Neural cell (in vitro differentiated cells): ENCODE data around the gene SPDYE16.
"Not testable (repeated sequence)": the region's sequence is repeated elsewhere in the genome, so short reads cannot be mapped to it uniquely, and the experiment has no call there.

Source experiments
- EP300 ChIP-seq: fragments of 450-650 bp; conservative IDR thresholded peaks from 2 replicates; pipeline ENCODE4 v1.6.1; 2014; ENCODE audit warnings: antibody characterized with exemption, mild to moderate bottlenecking, moderate library complexity; ENCODE audit not compliant: poor library complexity, severe bottlenecking
- EZH2 ChIP-seq: fragments of 200-600, 300-800 bp; shearing (Covaris generic), sonication (generic); IDR thresholded peaks from 2 replicates; pipeline ENCODE4 v1.6.1; 2014; ENCODE audit warnings: antibody characterized with exemption, low read length, borderline replicate concordance, mild to moderate bottlenecking; ENCODE audit not compliant: insufficient read depth, poor library complexity, severe bottlenecking
- MXI1 ChIP-seq: fragments of 450-650 bp; conservative IDR thresholded peaks from 2 replicates; pipeline ENCODE4 v1.6.1; 2014; ENCODE audit warnings: antibody characterized with exemption, mild to moderate bottlenecking; ENCODE audit not compliant: poor library complexity, severe bottlenecking
- POLR2AphosphoS5 ChIP-seq: IDR thresholded peaks from 2 replicates; pipeline ENCODE4 v1.6.1; 2012
- RAD21 ChIP-seq: fragments of 450-650 bp; conservative IDR thresholded peaks from 2 replicates; pipeline ENCODE4 v1.6.1; 2014; ENCODE audit warnings: antibody characterized with exemption, mild to moderate bottlenecking, moderate library complexity
- TAF1 ChIP-seq: IDR thresholded peaks from 2 replicates; pipeline ENCODE4 v1.6.1; 2012; ENCODE audit warnings: low read depth
- TF ChIP-seq, protein P1 (sequence below): fragments of 450-650 bp; IDR thresholded peaks from 2 replicates; pipeline ENCODE4 v1.5.1; 2014; ENCODE audit warnings: antibody characterized with exemption, mild to moderate bottlenecking, moderate library complexity; ENCODE audit not compliant: poor library complexity, severe bottlenecking
- TF ChIP-seq, protein P2 (sequence below): IDR thresholded peaks from 2 replicates; pipeline ENCODE4 v1.6.1; 2012; ENCODE audit warnings: borderline replicate concordance

DNA sequence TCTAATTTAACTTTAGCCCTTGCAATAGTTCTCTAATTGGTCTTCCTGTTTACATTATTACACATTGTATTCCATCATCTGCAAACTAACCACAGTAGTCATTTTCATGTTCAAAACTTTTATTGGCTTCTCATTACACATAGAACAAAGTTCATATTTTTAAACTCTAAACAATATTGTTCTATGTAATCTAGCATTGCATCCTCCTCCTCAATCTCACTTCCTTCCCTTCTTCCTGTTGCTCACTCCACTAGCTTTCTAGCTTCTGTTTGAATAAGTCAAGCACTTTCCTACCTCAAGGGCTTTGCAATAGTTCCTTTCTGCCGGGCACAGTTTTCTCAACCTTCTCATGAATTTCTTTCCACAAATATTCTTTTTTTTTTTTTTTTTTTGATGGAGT, 45.5 kb upstream of the SPDYE16 start:
- TF ChIP-seq POLR2AphosphoS5, RAD21, MXI1, EZH2, TAF1, EP300: not testable (repeated sequence)
- TF ChIP-seq, protein P1, sequence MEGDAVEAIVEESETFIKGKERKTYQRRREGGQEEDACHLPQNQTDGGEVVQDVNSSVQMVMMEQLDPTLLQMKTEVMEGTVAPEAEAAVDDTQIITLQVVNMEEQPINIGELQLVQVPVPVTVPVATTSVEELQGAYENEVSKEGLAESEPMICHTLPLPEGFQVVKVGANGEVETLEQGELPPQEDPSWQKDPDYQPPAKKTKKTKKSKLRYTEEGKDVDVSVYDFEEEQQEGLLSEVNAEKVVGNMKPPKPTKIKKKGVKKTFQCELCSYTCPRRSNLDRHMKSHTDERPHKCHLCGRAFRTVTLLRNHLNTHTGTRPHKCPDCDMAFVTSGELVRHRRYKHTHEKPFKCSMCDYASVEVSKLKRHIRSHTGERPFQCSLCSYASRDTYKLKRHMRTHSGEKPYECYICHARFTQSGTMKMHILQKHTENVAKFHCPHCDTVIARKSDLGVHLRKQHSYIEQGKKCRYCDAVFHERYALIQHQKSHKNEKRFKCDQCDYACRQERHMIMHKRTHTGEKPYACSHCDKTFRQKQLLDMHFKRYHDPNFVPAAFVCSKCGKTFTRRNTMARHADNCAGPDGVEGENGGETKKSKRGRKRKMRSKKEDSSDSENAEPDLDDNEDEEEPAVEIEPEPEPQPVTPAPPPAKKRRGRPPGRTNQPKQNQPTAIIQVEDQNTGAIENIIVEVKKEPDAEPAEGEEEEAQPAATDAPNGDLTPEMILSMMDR, result not testable (repeated sequence)
- TF ChIP-seq, protein P2, sequence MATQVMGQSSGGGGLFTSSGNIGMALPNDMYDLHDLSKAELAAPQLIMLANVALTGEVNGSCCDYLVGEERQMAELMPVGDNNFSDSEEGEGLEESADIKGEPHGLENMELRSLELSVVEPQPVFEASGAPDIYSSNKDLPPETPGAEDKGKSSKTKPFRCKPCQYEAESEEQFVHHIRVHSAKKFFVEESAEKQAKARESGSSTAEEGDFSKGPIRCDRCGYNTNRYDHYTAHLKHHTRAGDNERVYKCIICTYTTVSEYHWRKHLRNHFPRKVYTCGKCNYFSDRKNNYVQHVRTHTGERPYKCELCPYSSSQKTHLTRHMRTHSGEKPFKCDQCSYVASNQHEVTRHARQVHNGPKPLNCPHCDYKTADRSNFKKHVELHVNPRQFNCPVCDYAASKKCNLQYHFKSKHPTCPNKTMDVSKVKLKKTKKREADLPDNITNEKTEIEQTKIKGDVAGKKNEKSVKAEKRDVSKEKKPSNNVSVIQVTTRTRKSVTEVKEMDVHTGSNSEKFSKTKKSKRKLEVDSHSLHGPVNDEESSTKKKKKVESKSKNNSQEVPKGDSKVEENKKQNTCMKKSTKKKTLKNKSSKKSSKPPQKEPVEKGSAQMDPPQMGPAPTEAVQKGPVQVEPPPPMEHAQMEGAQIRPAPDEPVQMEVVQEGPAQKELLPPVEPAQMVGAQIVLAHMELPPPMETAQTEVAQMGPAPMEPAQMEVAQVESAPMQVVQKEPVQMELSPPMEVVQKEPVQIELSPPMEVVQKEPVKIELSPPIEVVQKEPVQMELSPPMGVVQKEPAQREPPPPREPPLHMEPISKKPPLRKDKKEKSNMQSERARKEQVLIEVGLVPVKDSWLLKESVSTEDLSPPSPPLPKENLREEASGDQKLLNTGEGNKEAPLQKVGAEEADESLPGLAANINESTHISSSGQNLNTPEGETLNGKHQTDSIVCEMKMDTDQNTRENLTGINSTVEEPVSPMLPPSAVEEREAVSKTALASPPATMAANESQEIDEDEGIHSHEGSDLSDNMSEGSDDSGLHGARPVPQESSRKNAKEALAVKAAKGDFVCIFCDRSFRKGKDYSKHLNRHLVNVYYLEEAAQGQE, result not testable (repeated sequence)
